IMR-90 (cell line): ENCODE measurements around the gene TSPAN19.

Experiments
- BHLHE40 ChIP-seq: fragments of 150-350 bp; IDR thresholded peaks from 2 replicates; pipeline ENCODE4 v1.6.1; 2016; ENCODE audit warnings: mild to moderate bottlenecking, low read depth, low read length
- CEBPB ChIP-seq: IDR thresholded peaks from 2 replicates; pipeline ENCODE4 v1.6.1; 2012; ENCODE audit warnings: low read depth, low read length, improper control_type of control experiment
- CTCF ChIP-seq: conservative IDR thresholded peaks from 2 replicates; pipeline ENCODE4 v1.5.1; 2012; ENCODE audit warnings: mild to moderate bottlenecking, low read depth, low read length, improper control_type of control experiment
- FOS ChIP-seq: fragments of 150-350 bp; IDR thresholded peaks from 2 replicates; pipeline ENCODE4 v1.6.1; 2016; ENCODE audit warnings: low read depth, low read length
- MAFK ChIP-seq: IDR thresholded peaks from 2 replicates; pipeline ENCODE4 v1.6.1; 2012; ENCODE audit warnings: low read depth, low read length, improper control_type of control experiment
- MAZ ChIP-seq: IDR thresholded peaks from 2 replicates; pipeline ENCODE4 v1.6.1; 2012; ENCODE audit warnings: low read depth, mild to moderate bottlenecking, low read length, improper control_type of control experiment, moderate library complexity, borderline replicate concordance
- MXI1 ChIP-seq: IDR thresholded peaks from 2 replicates; pipeline ENCODE4 v1.6.1; 2012; ENCODE audit warnings: low read depth, mild to moderate bottlenecking, low read length, moderate library complexity, borderline replicate concordance
- NFE2L2 ChIP-seq: fragments of 150-350 bp; IDR thresholded peaks from 2 replicates; pipeline ENCODE4 v1.6.1; 2016; ENCODE audit warnings: low read depth, mild to moderate bottlenecking, low read length
- POLR2A ChIP-seq: IDR thresholded peaks from 2 replicates; pipeline ENCODE4 v1.6.1; 2012; ENCODE audit warnings: mild to moderate bottlenecking, low read depth, low read length
- RAD21 ChIP-seq: IDR thresholded peaks from 2 replicates; pipeline ENCODE4 v1.6.1; 2012; ENCODE audit warnings: low read length, improper control_type of control experiment
- RCOR1 ChIP-seq: IDR thresholded peaks from 2 replicates; pipeline ENCODE4 v1.6.1; 2012; ENCODE audit warnings: mild to moderate bottlenecking, low read length, improper control_type of control experiment; ENCODE audit not compliant: insufficient replicate concordance
- RFX5 ChIP-seq: IDR thresholded peaks from 2 replicates; pipeline ENCODE4 v1.8.0; 2012; ENCODE audit warnings: low read depth, mild to moderate bottlenecking, low read length, moderate library complexity
- TF ChIP-seq, protein P1 (sequence below): fragments of 150-350 bp; IDR thresholded peaks from 2 replicates; pipeline ENCODE4 v1.6.1; 2017; ENCODE audit warnings: mild to moderate bottlenecking, antibody characterized with exemption, low read length, low read depth
- TF ChIP-seq, protein P2 (sequence below): fragments of 150-350 bp; IDR thresholded peaks from 2 replicates; pipeline ENCODE4 v1.6.1; 2016; ENCODE audit warnings: low read depth, mild to moderate bottlenecking, low read length, moderate library complexity, borderline replicate concordance

DNA sequence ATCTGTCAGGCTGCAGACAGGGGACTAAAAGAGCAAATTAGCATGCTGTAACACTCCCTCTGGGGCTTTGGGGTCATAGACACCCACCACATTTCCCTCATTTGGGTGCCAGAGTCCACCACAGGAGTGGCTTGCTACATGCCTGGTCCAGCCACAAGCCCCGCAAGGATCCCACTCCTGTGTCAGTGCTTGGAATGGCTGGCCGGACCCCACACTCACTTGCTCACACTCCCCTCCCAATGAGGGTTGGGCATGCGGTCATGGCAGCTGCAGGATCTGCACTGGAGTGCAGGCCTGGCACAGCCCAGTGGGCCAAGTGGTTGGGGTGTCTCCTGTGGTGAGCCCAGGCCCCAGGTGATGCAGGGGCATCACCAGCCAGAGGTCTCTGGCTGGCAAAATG lies 59.9 kb downstream of the TSPAN19 start:
- no peak for TF ChIP-seq CTCF
- no peak for TF ChIP-seq MXI1
- TF ChIP-seq POLR2A = no peak
- no peak for TF ChIP-seq MAFK
- TF ChIP-seq, protein P1, sequence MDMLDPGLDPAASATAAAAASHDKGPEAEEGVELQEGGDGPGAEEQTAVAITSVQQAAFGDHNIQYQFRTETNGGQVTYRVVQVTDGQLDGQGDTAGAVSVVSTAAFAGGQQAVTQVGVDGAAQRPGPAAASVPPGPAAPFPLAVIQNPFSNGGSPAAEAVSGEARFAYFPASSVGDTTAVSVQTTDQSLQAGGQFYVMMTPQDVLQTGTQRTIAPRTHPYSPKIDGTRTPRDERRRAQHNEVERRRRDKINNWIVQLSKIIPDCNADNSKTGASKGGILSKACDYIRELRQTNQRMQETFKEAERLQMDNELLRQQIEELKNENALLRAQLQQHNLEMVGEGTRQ = no peak
- no peak for TF ChIP-seq CEBPB
- TF ChIP-seq, protein P2, sequence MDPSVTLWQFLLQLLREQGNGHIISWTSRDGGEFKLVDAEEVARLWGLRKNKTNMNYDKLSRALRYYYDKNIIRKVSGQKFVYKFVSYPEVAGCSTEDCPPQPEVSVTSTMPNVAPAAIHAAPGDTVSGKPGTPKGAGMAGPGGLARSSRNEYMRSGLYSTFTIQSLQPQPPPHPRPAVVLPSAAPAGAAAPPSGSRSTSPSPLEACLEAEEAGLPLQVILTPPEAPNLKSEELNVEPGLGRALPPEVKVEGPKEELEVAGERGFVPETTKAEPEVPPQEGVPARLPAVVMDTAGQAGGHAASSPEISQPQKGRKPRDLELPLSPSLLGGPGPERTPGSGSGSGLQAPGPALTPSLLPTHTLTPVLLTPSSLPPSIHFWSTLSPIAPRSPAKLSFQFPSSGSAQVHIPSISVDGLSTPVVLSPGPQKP = no peak
- no peak for TF ChIP-seq RAD21
- no peak for TF ChIP-seq MAZ
- TF ChIP-seq NFE2L2 = no peak
- TF ChIP-seq RCOR1 = no peak
- no peak for TF ChIP-seq FOS
- TF ChIP-seq BHLHE40 = no peak
- no peak for TF ChIP-seq RFX5
